ENCODE data around the gene HCN3. TPM values are rescaled to one million over a fixed set of nuclear protein-coding genes. Genes with fewer than 3 reads are reported as not detected.

HCN3 gene
- total RNA-seq, 4 donors from 2014 or later = 7.4 to 25.5 (median 19.5) TPM

DNA sequence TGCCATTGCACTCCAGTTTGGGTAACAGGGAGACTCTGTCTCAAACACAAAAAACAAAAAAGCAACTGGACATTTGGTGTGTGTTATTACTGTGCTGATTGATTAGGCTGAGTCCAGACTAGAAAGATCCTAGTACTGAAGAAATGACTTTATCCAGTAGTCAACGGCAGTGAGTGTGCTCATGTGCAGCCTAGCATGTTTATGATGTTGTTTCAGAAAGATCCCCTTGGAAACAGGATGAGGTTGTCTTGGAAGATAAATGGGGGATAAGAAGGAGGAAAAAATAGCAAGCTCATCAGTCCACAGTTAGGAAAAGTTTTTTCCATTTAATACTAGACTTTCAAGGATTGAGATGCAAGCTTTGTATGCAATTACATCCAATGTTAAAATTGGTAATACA lies 57.7 kb downstream of the HCN3 start:
- H3K4me1 ChIP-seq = no peaks in the 10 kb centered on the region
- no peak overlapping the region for H3K4me3 ChIP-seq
- H3K27ac ChIP-seq = no peak overlapping the region
- no peaks in the 10 kb centered on the region for H3K9me3 ChIP-seq
- no peaks in the 10 kb centered on the region for H3K27me3 ChIP-seq
- TF ChIP-seq, protein P1, sequence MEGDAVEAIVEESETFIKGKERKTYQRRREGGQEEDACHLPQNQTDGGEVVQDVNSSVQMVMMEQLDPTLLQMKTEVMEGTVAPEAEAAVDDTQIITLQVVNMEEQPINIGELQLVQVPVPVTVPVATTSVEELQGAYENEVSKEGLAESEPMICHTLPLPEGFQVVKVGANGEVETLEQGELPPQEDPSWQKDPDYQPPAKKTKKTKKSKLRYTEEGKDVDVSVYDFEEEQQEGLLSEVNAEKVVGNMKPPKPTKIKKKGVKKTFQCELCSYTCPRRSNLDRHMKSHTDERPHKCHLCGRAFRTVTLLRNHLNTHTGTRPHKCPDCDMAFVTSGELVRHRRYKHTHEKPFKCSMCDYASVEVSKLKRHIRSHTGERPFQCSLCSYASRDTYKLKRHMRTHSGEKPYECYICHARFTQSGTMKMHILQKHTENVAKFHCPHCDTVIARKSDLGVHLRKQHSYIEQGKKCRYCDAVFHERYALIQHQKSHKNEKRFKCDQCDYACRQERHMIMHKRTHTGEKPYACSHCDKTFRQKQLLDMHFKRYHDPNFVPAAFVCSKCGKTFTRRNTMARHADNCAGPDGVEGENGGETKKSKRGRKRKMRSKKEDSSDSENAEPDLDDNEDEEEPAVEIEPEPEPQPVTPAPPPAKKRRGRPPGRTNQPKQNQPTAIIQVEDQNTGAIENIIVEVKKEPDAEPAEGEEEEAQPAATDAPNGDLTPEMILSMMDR (IDR thresholded peaks at IDR 0.05) = no peak
- TF ChIP-seq POLR2A (IDR thresholded peaks at IDR 0.05) = no peak
- no peak for DNase-seq
- peaks cover 0 to 77% (median 0%) of the 10 kb centered on the region in 3 donors for H3K36me3 ChIP-seq

Other genes starting within 250 kb of the HCN3 start
- gene DCST2, start 243.7 kb upstream of the HCN3 start, total RNA-seq = 10 to 100 TPM in 1 of 4 donors, 1 to 10 TPM in 3; 1.7 to 12.5 (median 5.3) TPM
- 1 to 10 TPM in 1 of 4 donors, under 1 TPM in 1, not detected in 2; 0.88 to 2.7 TPM for gene DCST1, start 243.6 kb upstream of the HCN3 start, total RNA-seq
- 100 to 1,000 TPM; 111 to 191 (median 126) TPM for gene ADAM15, start 226.1 kb upstream of the HCN3 start, total RNA-seq
- 10 to 100 TPM in 3 of 4 donors, 1 to 10 TPM in 1; 2.5 to 39.6 (median 18.2) TPM for gene EFNA4, start 213.7 kb upstream of the HCN3 start, total RNA-seq
- 1 to 10 TPM; 2.3 to 8.7 (median 5.3) TPM for gene EFNA3, start 198.6 kb upstream of the HCN3 start, total RNA-seq
- gene EFNA1, start 149.6 kb upstream of the HCN3 start, total RNA-seq = 100 to 1,000 TPM in 3 of 4 donors, 10 to 100 TPM in 1; 13.2 to 166 (median 145) TPM
- gene SLC50A1, start 141.6 kb upstream of the HCN3 start, total RNA-seq = 10 to 100 TPM; 42.5 to 83.3 (median 46.7) TPM
- gene DPM3, start 136.9 kb upstream of the HCN3 start, total RNA-seq = 10 to 100 TPM; 33.5 to 89.2 (median 65.0) TPM
- gene KRTCAP2, start 104.2 kb upstream of the HCN3 start, total RNA-seq = 100 to 1,000 TPM; 111 to 137 (median 117) TPM
- not detected for gene TRIM46, start 103.6 kb upstream of the HCN3 start, total RNA-seq
- 10 to 100 TPM; 15.9 to 58.6 (median 46.5) TPM for gene THBS3, start 69.6 kb upstream of the HCN3 start, total RNA-seq
- 10 to 100 TPM; 33.2 to 45.2 (median 36.5) TPM for gene MTX1, start 68.8 kb upstream of the HCN3 start, total RNA-seq
- gene ENTREP3, start 22.0 kb upstream of the HCN3 start, total RNA-seq = 10 to 100 TPM in 3 of 4 donors, 1 to 10 TPM in 1; 5.8 to 20.7 (median 15.4) TPM
- gene SCAMP3, start 15.1 kb upstream of the HCN3 start, total RNA-seq = 10 to 100 TPM; 34.7 to 63.7 (median 49.2) TPM
- gene CLK2, start 4.0 kb upstream of the HCN3 start, total RNA-seq = 100 to 1,000 TPM in 2 of 4 donors, 10 to 100 TPM in 2; 44.7 to 125 (median 98.5) TPM
- gene PKLR, start 24.0 kb downstream of the HCN3 start, total RNA-seq = 10 to 100 TPM in 3 of 4 donors, not detected in 1; 35.7 to 50.5 (median 36.2) TPM
- 100 to 1,000 TPM; 158 to 220 (median 175) TPM for gene FDPS, start 31.4 kb downstream of the HCN3 start, total RNA-seq
- gene RUSC1, start 43.4 kb downstream of the HCN3 start, total RNA-seq = 10 to 100 TPM; 40.4 to 72.4 (median 71.8) TPM